Motor neuron (in vitro differentiated cells): Measurements from ENCODE around the gene TSHZ2. TPM values are rescaled to one million over a fixed set of nuclear protein-coding genes. Genes with fewer than 3 reads are reported as not detected.

Experiments used
- ATAC-seq, 8 experiments: fragments of 200-7000 bp; cut with Tn5 transposase; replicated peaks in 6 of 8; 2 replicates each; pipeline ENCODE4 v1.8.0; 2021; ENCODE audit warnings: mild to moderate bottlenecking in 8 of 8, moderate library complexity in 8 of 8
- H3K27ac ChIP-seq, 2 donors: fragments of 250-450 bp; sonication (Bioruptor Pico); 2 replicates each; pipeline ENCODE4 v1.9.0; 2021; ENCODE audit warnings: antibody characterized with exemption in 2 of 2, mild to moderate bottlenecking in 2 of 2, moderate library complexity in 1 of 2
- H3K4me1 ChIP-seq, 2 donors: fragments of 250-450 bp; sonication (Bioruptor Pico); replicated peaks in 1 of 2; 2 replicates each; pipeline ENCODE4 v1.6.1; 2021; ENCODE audit warnings: antibody characterized with exemption in 2 of 2, mild to moderate bottlenecking in 2 of 2, moderate library complexity in 1 of 2
- H3K4me3 ChIP-seq, 5 donors: fragments of 250-450 bp; sonication (Bioruptor Pico); 2 replicates each; pipeline ENCODE4 v1.9.0; 2021; ENCODE audit warnings: antibody characterized with exemption in 5 of 5, mild to moderate bottlenecking in 5 of 5, moderate library complexity in 4 of 5
- WGBS, 10 experiments: fragments of 450-650 bp; shearing (Covaris generic); methylation state at CpG; one replicate each; pipeline ENCODE4 v1.0.0; 2022; 5-methylcytosine and 5-hydroxymethylcytosine counted together
- in situ Hi-C, 9 experiments: fragments of 400-800 bp; cut with MboI; loops; one replicate each; pipeline ENCODE4 v1.15.0; 2021; ENCODE audit warnings: low sequenced_read_pairs in 9 of 9, low pct_unique_long_range_greater_than_20kb in 2 of 9; ENCODE audit not compliant: unreplicated experiment in 9 of 9
- total RNA-seq, 8 experiments: library from RNA; unstranded; fragments of 300-600 nt; gene quantifications; 2 replicates each; pipeline versions ENCODE4 v1.2.3 to v1.2.4, GENCODE V29; 2022

Gene TSHZ2
- total RNA-seq, 8 experiments from 2014 or later: 11.4 to 125 (median 47.7) TPM

GRCh38 chr20:53214392-53214791 lies 242.2 kb downstream of the TSHZ2 start:
- ATAC-seq: no peak
- 40 to 100% (median 95%) methylated on average over 1 to 6 of the region's 7 CpGs for WGBS, 10 experiments
- H3K27ac ChIP-seq: no peak overlapping the region
- in situ Hi-C loops: no loop called here
- peaks cover 14 to 34% of the 10 kb centered on the region in 2 donors for H3K4me1 ChIP-seq
- no peak overlapping the region for H3K4me3 ChIP-seq

DNA sequence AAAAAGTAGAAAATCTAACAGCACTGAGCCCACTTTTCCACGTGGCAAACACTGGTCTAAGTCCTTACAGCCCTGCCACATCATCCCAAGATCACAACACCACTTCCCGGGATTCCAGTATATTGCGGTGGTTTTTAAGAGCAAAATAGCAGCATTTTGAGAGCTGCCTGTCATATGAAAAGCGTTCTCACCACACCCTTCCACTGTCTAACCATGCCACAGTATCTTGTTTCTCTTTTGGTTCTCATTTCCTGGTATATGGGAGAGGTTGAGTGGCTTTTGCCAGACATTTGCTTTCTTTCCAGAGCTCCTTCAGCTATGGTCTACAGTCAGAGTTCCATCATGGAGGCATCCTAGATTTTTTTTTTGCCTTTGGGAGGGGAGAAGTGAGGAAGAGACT lies 243.0 kb downstream of the TSHZ2 start:
- Histone ChIP-seq H3K4me1 (peaks cover 10 to 30% of the 10 kb centered on the region in 2 donors), H3K4me3 (no peak overlapping the region), H3K27ac (no peak overlapping the region)
- in situ Hi-C loops: no loop called here
- WGBS, 10 experiments: 29 to 100% (median 91%) methylated on average over 1 to 3 of the region's 4 CpGs; no CpG with 5 or more reads in 3 of the 10 experiments
- ATAC-seq: peak in 3 of 8 experiments; percentile 21 to 76 (median 54)

GRCh38 chr20:53216478-53216855 lies 244.3 kb downstream of the TSHZ2 start:
- H3K4me1 ChIP-seq: peaks cover 10 to 30% of the 10 kb centered on the region in 2 donors
- H3K27ac ChIP-seq: no peak overlapping the region
- no peak overlapping the region for H3K4me3 ChIP-seq
- ATAC-seq: no peak
- in situ Hi-C loops: no loop called here
- 86 to 100% (median 100%) methylated on average over 1 to 2 of the region's 2 CpGs; no CpG with 5 or more reads in 4 of the 10 experiments for WGBS, 10 experiments

DNA sequence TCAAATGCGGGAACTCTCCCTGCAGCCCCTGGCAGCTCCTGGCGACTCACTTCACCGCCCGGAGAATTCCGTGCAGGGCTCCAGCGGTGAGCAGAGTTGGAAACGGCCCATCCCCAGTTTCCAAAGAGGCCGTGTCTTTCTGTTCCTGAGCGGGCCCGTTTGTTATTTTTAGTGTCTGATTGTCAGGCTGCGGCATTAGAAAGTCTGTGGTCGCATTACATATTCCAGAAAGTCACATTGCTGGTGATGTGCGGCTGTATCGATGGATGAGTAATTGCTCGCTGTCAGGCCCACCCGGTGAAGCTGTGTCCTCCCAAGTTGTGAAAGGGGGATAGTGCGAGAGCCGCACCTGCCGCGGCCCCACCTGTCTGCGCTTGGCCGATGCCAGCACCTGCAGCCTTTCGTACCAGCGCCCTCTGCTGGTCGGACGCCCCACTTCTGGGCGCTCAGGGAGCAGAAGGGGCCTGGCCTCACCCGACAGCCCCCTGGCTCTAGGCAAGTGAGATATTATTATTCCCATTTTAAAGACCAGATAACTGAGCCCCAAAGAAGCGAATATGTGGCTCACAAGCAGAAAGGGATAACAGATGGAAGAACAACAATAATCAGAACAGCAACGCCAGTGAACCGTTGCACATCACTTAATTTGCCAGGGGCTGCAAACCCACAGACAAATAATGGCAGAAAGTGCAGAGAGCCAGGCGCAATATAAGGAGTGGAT lies 244.9 kb downstream of the TSHZ2 start:
- no peak overlapping the region for H3K27ac ChIP-seq
- H3K4me1 ChIP-seq: peaks cover 11 to 28% of the 10 kb centered on the region in 2 donors
- 7 to 44% (median 29%) methylated on average over 1 to 29 of the region's 32 CpGs for WGBS, 10 experiments
- H3K4me3 ChIP-seq: no peak overlapping the region
- in situ Hi-C loops: no loop called here
- peak; percentile 71 to 89 (median 84) for ATAC-seq

- WGBS, 10 experiments: 17 to 100% (median 78%) methylated on average over 1 to 7 of the region's 9 CpGs; no CpG with 5 or more reads in 1 of the 10 experiments
- ATAC-seq: peak in 3 of 8 experiments; percentile 14 to 50 (median 28)
- H3K4me1 ChIP-seq: peaks cover 24 to 27% of the 10 kb centered on the region in 2 donors
- in situ Hi-C loops: no loop called here
- H3K27ac ChIP-seq: no peak overlapping the region
- H3K4me3 ChIP-seq: no peak overlapping the region
Measured at GRCh38 chr20:53220482-53221307, 248.5 kb downstream of the TSHZ2 start.

DNA sequence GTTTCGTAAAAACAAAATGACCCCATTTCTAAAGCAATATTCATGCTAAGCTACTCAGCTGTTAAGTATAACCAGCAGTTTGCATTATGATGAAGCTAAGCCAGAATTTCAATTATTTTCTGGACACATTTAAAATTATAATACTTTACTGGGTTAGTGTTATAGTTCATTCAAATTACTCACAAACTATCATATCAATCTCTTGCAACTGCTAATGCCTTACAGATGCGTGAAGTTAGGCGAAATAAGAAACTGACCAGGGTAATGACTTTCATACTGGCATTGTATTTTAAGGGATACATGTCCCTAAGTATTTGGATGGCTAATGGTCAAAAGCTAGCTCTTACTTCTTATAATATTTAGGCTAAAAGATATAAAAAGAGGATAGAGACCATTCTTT lies 249.6 kb downstream of the TSHZ2 start:
- in situ Hi-C loops: no loop called here
- Histone ChIP-seq H3K27ac (no peak overlapping the region), H3K4me1 (peaks cover 27% of the 10 kb centered on the region in 2 donors), H3K4me3 (no peak overlapping the region)
- ATAC-seq: peak in 1 of 8 experiments; percentile 31
- WGBS, 10 experiments: 0 to 100% (median 82%) methylated on average over 1 to 3 of the region's 3 CpGs; no CpG with 5 or more reads in 2 of the 10 experiments

DNA sequence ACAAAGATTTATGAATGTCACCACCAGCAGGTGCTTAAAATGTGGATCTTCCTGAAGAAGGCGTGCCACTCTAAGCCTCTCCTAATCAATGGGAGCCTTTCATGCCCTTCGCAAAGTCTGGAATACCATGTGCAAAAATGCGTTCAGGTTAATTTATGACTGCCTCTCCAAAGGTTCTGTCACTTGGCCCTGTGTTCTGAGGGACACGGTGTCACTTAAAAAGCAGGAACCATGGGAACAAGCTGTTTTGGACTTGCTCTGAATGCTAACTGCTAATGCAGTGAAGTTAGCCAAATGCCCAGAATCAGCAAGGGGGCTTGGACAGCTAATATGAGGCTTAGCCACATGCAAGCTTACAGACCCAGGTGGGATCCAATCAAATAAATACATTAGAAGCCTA lies 250.3 kb downstream of the TSHZ2 start:
- in situ Hi-C loops: no loop called here
- Histone ChIP-seq H3K27ac (no peak overlapping the region), H3K4me1 (peaks cover 27 to 32% of the 10 kb centered on the region in 2 donors), H3K4me3 (no peak overlapping the region)
- whole genome bisulfite sequencing, 10 experiments: 31 to 100% (median 86%) methylated on average over 1 to 4 of the region's 4 CpGs; no CpG with 5 or more reads in 4 of the 10 experiments
- no peak for ATAC-seq

- H3K4me3 ChIP-seq: no peak overlapping the region
- no peak overlapping the region for H3K27ac ChIP-seq
- in situ Hi-C loops: no loop called here
- H3K4me1 ChIP-seq: peaks cover 24 to 37% of the 10 kb centered on the region in 2 donors
- WGBS, 10 experiments: 40 to 97% (median 76%) methylated on average over 1 to 3 of the region's 3 CpGs; no CpG with 5 or more reads in 2 of the 10 experiments
- ATAC-seq: no peak
Measured at GRCh38 chr20:53222932-53223331, 250.8 kb downstream of the TSHZ2 start.

GRCh38 chr20:53223626-53224172 lies 251.5 kb downstream of the TSHZ2 start:
- H3K4me3 ChIP-seq: no peak overlapping the region
- ATAC-seq: no peak
- in situ Hi-C loops: no loop called here
- H3K27ac ChIP-seq: no peak overlapping the region
- 0 to 100% (median 67%) methylated on average over 1 to 4 of the region's 5 CpGs; no CpG with 5 or more reads in 1 of the 10 experiments for WGBS, 10 experiments
- H3K4me1 ChIP-seq: peaks cover 16 to 34% of the 10 kb centered on the region in 2 donors

DNA sequence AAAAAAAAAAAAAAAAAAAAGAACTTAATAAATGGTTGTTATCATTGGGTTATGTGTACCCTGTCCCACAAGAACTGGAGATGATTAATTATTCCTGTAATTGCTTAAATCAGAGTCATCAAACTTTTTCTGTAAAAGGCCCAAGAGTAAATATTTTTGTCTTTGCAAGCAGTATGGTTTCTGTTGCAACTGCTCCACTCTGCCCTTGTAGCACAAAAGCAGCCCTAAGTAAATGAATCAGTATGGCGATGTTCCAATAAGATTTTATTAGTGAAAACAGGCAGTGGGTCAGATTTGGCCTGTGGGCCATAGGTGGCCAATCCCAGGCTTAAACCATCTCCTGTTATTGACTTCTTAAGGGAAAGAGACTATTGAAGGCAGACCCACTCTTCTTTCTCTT lies 252.7 kb downstream of the TSHZ2 start:
- 80 to 100% (median 100%) methylated on average over 1 of the region's 1 CpG; no CpG with 5 or more reads in 3 of the 10 experiments for WGBS, 10 experiments
- no peak for ATAC-seq
- peaks cover 12 to 34% of the 10 kb centered on the region in 2 donors for H3K4me1 ChIP-seq
- no peak overlapping the region for H3K27ac ChIP-seq
- no peak overlapping the region for H3K4me3 ChIP-seq
- in situ Hi-C loops: no loop called here

DNA sequence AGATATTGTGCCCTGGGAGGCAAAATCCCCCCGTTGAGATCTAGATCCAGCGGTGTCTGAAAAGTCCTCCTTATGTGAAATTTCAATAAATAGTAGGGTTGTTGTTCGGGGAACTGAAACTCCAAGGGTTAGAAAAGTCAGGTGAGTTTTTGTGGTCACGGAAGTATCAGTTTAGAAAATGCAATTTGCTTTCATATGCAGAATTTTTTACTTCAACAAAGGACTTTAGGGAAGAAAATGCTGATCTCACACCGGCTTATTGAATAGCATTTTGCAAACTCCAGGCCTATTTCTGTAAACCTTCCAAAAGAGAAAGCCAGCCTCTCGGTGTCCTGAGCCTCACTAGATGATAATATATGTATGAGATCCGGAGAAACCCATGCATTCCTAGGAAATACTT lies 254.7 kb downstream of the TSHZ2 start:
- H3K4me1 ChIP-seq: peaks cover 12 to 34% of the 10 kb centered on the region in 2 donors
- no peak for ATAC-seq
- in situ Hi-C loops: no loop called here
- no peak overlapping the region for H3K27ac ChIP-seq
- no peak overlapping the region for H3K4me3 ChIP-seq
- WGBS, 10 experiments: 0 to 100% (median 57%) methylated on average over 1 to 7 of the region's 7 CpGs

DNA sequence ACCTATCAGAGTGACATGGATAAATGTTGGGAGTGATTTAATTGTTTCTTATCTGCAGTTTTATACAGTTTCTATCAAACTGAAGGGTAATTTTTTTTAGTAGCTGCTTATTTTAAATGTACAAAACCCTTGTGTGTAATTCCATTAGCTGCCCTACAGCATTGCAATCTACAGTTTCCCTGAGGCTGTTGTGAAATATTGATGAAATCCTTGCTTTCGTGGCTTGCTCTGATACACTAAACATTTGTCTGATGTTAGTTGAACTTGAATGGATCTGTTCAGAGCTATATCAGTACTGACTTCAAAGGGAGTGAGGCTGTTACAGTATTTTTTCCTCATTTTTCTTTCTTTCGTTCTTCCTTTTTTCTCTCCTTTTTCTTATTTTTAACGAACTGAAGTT lies 255.4 kb downstream of the TSHZ2 start:
- ATAC-seq: peak in 2 of 8 experiments; percentile 28 to 44
- 69 to 85% (median 77%) methylated on average over 1 to 3 of the region's 3 CpGs for WGBS, 10 experiments
- no peak overlapping the region for H3K4me3 ChIP-seq

DNA sequence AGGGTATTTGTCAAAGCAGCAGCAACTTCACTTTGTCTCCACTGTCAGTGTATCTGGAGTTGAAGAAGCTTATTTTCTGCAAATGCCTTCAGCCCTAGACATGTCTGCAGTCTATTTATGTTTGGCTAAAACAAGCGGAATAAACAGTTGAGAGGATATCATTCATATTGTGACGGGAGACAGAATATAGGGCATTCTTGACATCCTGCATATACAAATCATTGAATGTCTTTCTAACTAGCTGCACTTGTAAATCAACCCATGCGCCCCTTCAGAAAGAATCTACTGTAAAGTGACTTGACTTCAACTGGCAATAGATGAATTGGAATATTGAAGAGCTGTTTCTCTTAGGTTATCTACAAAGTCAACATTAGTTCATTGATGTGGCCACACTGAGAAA lies 258.9 kb downstream of the TSHZ2 start:
- in situ Hi-C loops: no loop called here
- Histone ChIP-seq H3K4me1 (peaks cover 6 to 21% of the 10 kb centered on the region in 2 donors), H3K4me3 (no peak overlapping the region), H3K27ac (no peak overlapping the region)
- ATAC-seq: no peak
- WGBS, 10 experiments: 57 to 100% (median 91%) methylated on average over 1 to 3 of the region's 3 CpGs; no CpG with 5 or more reads in 2 of the 10 experiments

More for the DNA sequence above, 255.4 kb downstream of the TSHZ2 start:
- Histone ChIP-seq H3K27ac (no peak overlapping the region), H3K4me1 (peaks cover 7 to 29% of the 10 kb centered on the region in 2 donors)
- in situ Hi-C loops: no loop called here
